SKM-1 (cell line): Measurements from ENCODE around the gene AFDN.

Source experiments
- DNase-seq: peaks from one replicate; lab custom pipeline; 2025; ENCODE audit not compliant: unreplicated experiment; lab: John Stamatoyannopoulos, UW

AFDN gene

GRCh38 chr6:168015009-168015408, 188.3 kb downstream of the AFDN start:
- no peak for DNase-seq

- no peak for DNase-seq
These were observed 188.9 kb downstream of the AFDN start for GRCh38 chr6:168015482-168016175.

DNA sequence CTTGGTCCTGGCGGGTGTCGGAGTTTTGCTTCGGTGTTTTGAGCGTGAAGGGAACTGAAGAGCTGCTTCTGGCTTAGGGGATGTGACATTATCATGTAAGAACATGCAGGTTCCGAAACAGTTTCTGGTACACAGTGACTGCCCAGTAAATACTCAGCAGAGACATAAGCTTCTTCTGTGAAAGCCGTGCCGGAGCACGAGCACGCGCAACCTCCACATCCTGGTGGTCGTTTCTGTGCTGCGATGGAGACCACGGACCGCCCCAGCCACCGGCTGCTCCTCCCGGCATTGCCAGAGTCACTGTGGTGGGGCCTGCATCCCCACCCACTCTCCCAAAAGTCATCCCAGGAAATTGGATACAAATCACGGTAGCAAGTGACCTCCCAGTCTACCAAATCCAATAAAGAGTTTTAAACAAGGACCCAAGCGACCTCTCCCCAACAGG, 189.5 kb downstream of the AFDN start:
- no peak for DNase-seq

DNA sequence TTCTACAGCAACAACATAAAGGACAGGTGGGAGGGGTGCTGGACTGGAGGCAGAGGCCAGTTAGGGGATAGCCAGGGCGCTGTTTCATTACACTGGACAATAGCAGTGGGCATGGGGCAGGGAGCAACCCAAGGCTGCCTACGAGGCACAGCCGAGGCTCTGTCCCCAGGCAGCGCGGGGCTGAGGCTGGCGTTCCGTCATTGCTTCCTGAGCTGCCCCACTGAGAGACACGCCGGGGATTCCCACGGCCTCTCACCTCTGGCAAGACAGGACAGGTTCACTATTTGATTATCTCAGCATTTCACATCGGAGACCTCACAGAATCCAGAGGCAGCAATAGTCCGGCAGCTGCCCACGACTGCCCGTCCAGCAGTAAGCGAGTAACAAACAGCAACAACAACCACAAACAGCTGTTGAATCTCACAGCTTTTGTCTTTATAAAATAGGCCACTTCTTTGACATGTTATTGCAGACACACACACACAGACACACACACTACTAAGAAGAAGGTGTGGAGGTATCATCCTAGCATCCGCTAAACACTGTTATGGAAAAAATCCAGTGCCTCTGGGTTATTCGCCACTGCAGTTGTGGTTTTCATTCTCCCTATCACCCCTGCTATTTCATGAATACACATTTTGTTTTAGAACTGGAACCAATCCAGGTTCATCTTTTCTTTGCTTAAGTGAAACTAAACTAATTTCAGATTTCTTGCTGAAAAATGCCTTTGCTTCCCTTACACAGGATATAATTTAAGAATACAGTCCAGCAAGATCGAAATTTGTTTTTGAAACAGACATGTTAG, 190.2 kb downstream of the AFDN start:
- DNase-seq: no peak

GRCh38 chr6:168017629-168018028, 190.9 kb downstream of the AFDN start:
- DNase-seq: no peak

- no peak for DNase-seq
These were observed 192.0 kb downstream of the AFDN start for GRCh38 chr6:168018664-168019063.

DNA sequence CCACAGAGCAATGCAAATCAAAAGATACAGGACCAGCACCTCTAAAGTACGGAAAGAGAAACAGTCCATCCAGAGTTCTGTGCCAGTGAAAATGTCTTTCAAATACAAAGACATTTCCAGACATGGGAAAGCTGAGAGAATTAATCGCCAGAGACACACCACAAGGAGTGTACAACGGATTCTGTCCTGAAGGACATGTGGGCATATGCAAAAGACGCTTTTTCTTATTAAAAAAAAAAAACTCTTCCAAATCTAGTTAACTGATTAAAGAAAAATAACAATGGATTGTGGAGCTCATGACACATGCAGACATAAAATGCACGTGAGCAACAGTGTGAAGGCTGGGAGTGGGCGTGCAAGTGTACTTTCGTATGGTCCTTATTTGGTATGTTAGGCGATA, 193.5 kb downstream of the AFDN start:
- DNase-seq: no peak

DNA sequence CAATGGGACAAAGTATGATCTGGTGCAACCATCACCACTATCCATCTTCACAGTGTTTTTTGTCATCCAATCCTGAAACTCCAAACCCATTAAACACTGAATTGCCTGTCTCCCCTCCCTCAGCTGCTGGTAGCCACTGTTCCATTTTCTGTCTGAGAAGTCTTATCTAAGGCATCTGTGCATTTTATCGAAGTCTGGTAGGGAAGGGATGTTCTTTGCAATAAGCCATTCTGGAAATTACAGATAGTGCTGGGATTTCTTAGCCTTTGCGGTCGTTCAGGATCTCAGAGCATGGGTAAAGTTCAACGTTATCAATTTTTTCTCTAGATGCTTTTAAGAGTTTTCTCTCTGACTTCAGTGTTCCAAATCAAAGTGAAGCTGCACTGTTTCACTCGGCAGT, 194.9 kb downstream of the AFDN start:
- no peak for DNase-seq
